GM21737 (cell line): ENCODE data around the gene KPNA1.

Experiments used
- ATAC-seq: cut with Tn5 transposase; IDR thresholded peaks from one replicate; pipeline ENCODE4 v1.9.1; 2021; ENCODE audit warnings: mild to moderate bottlenecking, moderate library complexity; ENCODE audit not compliant: unreplicated experiment

The KPNA1 gene

GRCh38 chr3:122387709-122388108 is 127.0 kb downstream of the KPNA1 start:
- no peak for ATAC-seq

- peak; percentile 93 for ATAC-seq
These were observed 130.7 kb downstream of the KPNA1 start, which contains the start of gene FAM162A for GRCh38 chr3:122383771-122384697. TSS of gene FAM162A (plus strand) at chr3:122384182. CDS start at chr3:122384266, 84 bp downstream.

GRCh38 chr3:122382888-122383666 is 131.7 kb downstream of the KPNA1 start, which contains the start of gene MIX23:
TSS of gene MIX23 (minus strand) at chr3:122383231. CDS start at chr3:122383224, 7 bp downstream.
- ATAC-seq = peak; percentile 44

GRCh38 chr3:122377975-122378374 is 136.8 kb downstream of the KPNA1 start:
- ATAC-seq = no peak

GRCh38 chr3:122374034-122374433 is 140.7 kb downstream of the KPNA1 start:
- no peak for ATAC-seq
